GM12874 (cell line): ENCODE data around the gene ZBTB11.
A peak's percentile ranks its signal among the peaks of the same experiment; 100 is the strongest.

Experiments used
- TF ChIP-seq, protein P1 (sequence below): IDR thresholded peaks from 2 replicates; pipeline ENCODE4 v1.5.1; 2011; ENCODE audit warnings: low read depth, mild to moderate bottlenecking, control low read depth, low read length, moderate library complexity; ENCODE audit not compliant: insufficient read depth

Gene ZBTB11

DNA sequence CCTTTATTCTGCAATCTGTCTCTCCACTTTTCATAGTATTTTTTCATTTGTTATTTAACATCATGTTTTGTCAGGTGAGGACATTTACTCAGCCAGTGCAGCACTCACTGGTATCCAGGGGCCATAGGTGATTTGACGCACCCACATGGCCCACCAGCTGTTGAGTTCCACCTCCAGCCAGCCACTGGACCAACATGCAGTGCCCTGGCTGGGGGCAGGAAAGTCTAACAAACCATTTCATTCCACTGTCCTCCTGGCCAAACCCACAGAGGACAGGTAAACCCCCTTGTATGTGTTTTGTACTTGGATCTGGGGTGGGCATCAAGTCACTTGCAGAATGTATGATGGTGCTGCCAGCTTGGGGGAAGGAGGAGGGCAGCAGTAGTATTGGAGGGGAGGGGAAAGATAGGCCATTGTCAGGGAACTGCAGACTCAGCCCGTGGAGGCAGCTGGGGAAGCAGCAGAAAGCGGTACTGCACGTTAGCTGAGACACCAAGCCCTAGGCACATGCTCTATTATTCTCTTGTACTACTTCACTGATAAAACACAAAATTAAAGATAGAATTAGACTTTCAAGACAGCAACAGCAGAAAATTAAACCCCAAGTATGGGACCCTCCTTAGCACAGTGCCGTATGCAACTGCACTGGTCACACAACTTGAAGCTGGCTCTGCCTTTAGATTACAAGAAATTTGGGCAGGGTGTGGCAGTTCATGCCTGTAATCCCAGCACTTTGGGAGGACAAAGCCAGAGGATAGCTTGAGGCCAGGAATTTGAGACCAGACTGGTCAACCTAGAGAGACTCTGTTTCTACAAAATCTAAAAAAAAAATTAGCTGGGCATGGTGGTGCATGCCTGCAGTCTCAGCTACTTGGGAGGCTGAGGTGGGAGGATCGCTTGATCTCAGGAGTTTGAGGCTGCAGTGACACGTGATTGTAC lies 25.0 kb upstream of the ZBTB11 start:
- TF ChIP-seq, protein P1, sequence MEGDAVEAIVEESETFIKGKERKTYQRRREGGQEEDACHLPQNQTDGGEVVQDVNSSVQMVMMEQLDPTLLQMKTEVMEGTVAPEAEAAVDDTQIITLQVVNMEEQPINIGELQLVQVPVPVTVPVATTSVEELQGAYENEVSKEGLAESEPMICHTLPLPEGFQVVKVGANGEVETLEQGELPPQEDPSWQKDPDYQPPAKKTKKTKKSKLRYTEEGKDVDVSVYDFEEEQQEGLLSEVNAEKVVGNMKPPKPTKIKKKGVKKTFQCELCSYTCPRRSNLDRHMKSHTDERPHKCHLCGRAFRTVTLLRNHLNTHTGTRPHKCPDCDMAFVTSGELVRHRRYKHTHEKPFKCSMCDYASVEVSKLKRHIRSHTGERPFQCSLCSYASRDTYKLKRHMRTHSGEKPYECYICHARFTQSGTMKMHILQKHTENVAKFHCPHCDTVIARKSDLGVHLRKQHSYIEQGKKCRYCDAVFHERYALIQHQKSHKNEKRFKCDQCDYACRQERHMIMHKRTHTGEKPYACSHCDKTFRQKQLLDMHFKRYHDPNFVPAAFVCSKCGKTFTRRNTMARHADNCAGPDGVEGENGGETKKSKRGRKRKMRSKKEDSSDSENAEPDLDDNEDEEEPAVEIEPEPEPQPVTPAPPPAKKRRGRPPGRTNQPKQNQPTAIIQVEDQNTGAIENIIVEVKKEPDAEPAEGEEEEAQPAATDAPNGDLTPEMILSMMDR, result no peak

DNA sequence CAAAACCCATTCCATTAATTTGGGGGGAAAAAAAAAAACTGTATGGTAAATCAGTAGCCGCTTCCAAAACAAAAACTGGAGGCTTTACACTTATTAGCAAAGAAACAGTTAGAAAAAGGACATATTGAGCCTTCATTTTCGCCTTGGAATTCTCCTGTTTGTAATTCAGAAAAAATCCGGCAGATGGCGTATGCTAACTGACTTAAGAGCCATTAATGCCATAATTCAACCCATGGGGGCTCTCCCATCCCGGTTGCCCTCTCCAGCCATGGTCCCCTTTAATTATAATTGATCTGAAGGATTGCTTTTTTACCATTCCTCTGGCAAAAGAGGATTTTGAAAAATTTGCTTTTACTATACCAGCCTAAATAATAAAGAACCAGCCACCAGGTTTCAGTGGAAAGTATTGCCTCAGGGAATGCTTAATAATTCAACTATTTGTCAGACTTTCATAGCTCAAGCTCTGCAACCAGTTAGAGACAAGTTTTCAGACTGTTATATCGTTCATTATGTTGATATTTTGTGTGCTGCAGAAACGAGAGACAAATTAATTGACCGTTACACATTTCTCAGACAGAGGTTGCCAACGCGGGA lies 18.9 kb upstream of the ZBTB11 start:
- TF ChIP-seq, protein P1, result peak; percentile 57; the same call in 1 of the 2 replicates

- TF ChIP-seq, protein P1, result peak; percentile 44; the same call in 1 of the 2 replicates
Observed at GRCh38 chr3:101693540-101693939, 16.6 kb upstream of the ZBTB11 start.

DNA sequence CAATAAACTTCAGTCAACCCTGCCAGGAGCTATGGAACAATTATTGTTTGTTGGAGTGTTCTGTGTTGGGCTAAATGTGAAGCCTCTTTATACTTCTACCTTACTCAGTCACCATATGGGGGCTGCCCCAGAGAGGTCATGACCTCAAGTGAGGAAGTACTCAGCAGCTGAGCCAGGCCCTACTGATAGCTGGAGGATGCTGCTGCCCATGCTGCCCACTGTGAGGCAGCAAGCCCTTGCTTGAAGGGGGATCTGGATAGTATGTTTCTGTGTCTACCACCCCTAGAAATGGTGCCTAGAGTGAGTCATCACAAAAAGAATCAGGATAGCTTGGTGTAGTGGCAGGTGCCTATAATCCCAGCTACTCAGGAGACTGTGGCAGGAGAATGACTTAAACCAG lies 14.0 kb upstream of the ZBTB11 start:
- TF ChIP-seq, protein P1, result no peak

DNA sequence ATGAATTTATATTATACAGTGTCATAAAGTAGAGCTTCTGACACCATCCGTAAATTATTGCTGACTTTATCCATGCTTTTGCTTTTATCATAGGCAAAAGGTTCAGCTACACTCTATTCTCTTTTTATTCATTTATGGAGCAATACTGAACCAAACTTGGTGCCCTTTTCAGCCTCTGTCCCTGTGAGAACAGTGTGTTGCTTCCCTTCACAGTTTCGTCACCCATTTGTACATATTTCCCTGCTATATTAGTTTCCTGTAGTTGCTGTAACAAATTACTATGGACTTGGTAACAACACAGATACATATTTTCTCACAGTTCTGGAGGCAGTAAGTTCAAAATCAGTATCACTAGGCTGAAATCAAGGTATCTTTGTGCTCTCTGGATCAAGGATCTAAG lies 12.4 kb upstream of the ZBTB11 start:
- TF ChIP-seq, protein P1, result no peak

DNA sequence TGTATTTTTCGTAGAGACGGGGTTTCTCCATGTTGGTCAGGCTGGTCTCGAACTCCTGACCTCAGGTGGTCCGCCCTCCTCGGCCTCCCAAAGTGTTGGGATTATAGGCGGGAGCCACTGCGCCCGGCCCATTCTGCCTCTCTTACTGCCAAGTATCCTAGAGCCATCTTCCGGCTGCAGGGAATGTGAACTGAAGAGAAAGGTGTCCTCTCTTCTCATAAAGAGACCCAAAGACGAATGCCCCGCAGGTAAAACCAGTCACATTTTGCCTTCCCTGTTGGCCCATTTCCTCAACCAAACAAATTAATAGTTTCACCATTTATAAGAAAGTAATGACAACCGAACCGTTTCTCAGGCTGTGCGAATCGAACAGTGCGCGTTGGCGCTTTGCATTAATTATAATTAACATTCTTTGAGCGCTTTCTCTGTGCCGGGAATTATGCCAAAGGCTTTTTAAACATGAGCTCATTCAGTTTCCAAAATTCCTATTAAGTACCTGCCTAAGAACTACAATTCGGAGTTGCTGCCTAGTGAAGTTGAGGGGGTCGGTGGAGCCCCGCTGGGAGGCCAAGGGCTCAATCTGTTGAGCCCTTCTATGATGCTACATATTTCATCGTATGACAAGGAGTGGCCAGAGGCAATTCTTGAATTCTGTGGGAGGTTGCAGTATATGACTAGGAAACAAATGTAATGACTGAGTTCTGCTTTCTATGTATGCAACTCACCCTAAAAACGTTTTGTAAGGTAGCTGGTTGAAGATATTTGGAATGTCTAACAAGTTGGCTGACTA lies 10.4 kb upstream of the ZBTB11 start:
- TF ChIP-seq, protein P1, result no peak

GRCh38 chr3:101685870-101686307 lies 9.0 kb upstream of the ZBTB11 start:
- TF ChIP-seq, protein P1, result no peak
